WTC11 (cell line): ENCODE measurements around the gene PCTP. TPM values are rescaled to one million over a fixed set of nuclear protein-coding genes. Genes with fewer than 3 reads are reported as not detected.

ENCODE experiments used
- ATAC-seq: fragments of 200-7000 bp; cut with Tn5 transposase; 2 replicates; pipeline ENCODE4 v1.10.0; 2021; ENCODE audit warnings: mild to moderate bottlenecking, moderate library complexity
- CTCF ChIA-PET: fragments of 300-600 bp; sonication (Branson Sonifier 250); formaldehyde crosslinking; loops from one replicate; lab custom pipeline; 2021; ENCODE audit warnings: antibody characterized with exemption; lab: Charles Lee
- POLR2A ChIA-PET: fragments of 350-600 bp; sonication (Branson Sonifier 250); formaldehyde crosslinking; loops from one replicate; lab custom pipeline; 2021; ENCODE audit warnings: antibody characterized with exemption; lab: Charles Lee
- DNase-seq: peaks from one replicate; pipeline ENCODE4 v3.0.0; 2021; ENCODE audit warnings: low spot score
- H3K27ac Mint-ChIP-seq: 2 replicates; pipeline ENCODE4 v1.8.0; 2021; ENCODE audit warnings: mixed read lengths
- H3K27me3 Mint-ChIP-seq: 2 replicates; pipeline ENCODE4 v1.8.0; 2021; ENCODE audit warnings: low read depth, mild to moderate bottlenecking, moderate library complexity, mixed read lengths
- H3K36me3 Mint-ChIP-seq: 2 replicates; pipeline ENCODE4 v1.8.0; 2021; ENCODE audit warnings: mixed read lengths
- H3K4me1 Mint-ChIP-seq: 2 replicates; pipeline ENCODE4 v1.8.0; 2022; ENCODE audit warnings: mixed read lengths
- H3K4me3 Mint-ChIP-seq: 2 replicates; pipeline ENCODE4 v1.8.0; 2021; ENCODE audit warnings: mild to moderate bottlenecking, moderate library complexity, mixed read lengths
- H3K9me3 Mint-ChIP-seq: 2 replicates; pipeline ENCODE4 v1.8.0; 2021; ENCODE audit warnings: mixed read lengths
- ARID4B ChIP-seq: sonication (generic); formaldehyde crosslinking; IDR thresholded peaks from 2 replicates; pipeline ENCODE4 v1.8.0; 2023; ENCODE audit warnings: missing genetic modification reagents, mild to moderate bottlenecking, borderline replicate concordance
- FOXJ3 ChIP-seq: sonication (generic); formaldehyde crosslinking; IDR thresholded peaks from 2 replicates; pipeline ENCODE4 v1.9.0; 2021; ENCODE audit warnings: missing genetic modification reagents, mild to moderate bottlenecking, borderline replicate concordance
- GTF2I ChIP-seq: fragments of 250-450 bp; sonication (Bioruptor Pico); conservative IDR thresholded peaks from 2 replicates; pipeline ENCODE4 v1.4.0; 2021; ENCODE audit warnings: mild to moderate bottlenecking
- OVOL2 ChIP-seq: fragments of 250-450 bp; sonication (Bioruptor Pico); IDR thresholded peaks from 2 replicates; pipeline ENCODE4 v1.9.0; 2021; ENCODE audit warnings: mild to moderate bottlenecking, borderline replicate concordance
- SOX15 ChIP-seq: fragments of 250-450 bp; sonication (Bioruptor Pico); IDR thresholded peaks from 2 replicates; pipeline ENCODE4 v1.9.0; 2021; ENCODE audit warnings: mild to moderate bottlenecking
- STAT6 ChIP-seq: sonication (generic); formaldehyde crosslinking; conservative IDR thresholded peaks from 2 replicates; pipeline ENCODE4 v1.8.1; 2023; ENCODE audit warnings: mild to moderate bottlenecking, low read depth, missing genetic modification reagents, moderate library complexity
- TEAD1 ChIP-seq: sonication (generic); formaldehyde crosslinking; IDR thresholded peaks from 2 replicates; pipeline ENCODE4 v1.8.0; 2022; ENCODE audit warnings: mild to moderate bottlenecking, missing genetic modification reagents
- TEAD4 ChIP-seq: sonication (generic); formaldehyde crosslinking; IDR thresholded peaks from 2 replicates; pipeline ENCODE4 v1.8.0; 2022; ENCODE audit warnings: mild to moderate bottlenecking, missing genetic modification reagents
- ZNF512 ChIP-seq: sonication (generic); formaldehyde crosslinking; IDR thresholded peaks from 2 replicates; pipeline ENCODE4 v1.8.1; 2022; ENCODE audit warnings: missing genetic modification reagents, borderline replicate concordance
- total RNA-seq: library from RNA; stranded (reverse); gene quantifications from 3 replicates; pipeline ENCODE4 v1.2.3, GENCODE V29; 2021
- TF ChIP-seq, protein P1 (sequence below): sonication (generic); formaldehyde crosslinking; IDR thresholded peaks from 2 replicates; pipeline ENCODE4 v1.8.1; 2023; ENCODE audit warnings: mild to moderate bottlenecking, missing genetic modification reagents
- TF ChIP-seq, protein P2 (sequence below): sonication (generic); formaldehyde crosslinking; IDR thresholded peaks from 2 replicates; pipeline ENCODE4 v1.8.0; 2022; ENCODE audit warnings: mild to moderate bottlenecking, missing genetic modification reagents
- TF ChIP-seq, protein P3 (sequence below): fragments of 200-600 bp; IDR thresholded peaks from 2 replicates; pipeline ENCODE4 v1.8.0; 2022; ENCODE audit warnings: antibody characterized with exemption

Gene PCTP
- total RNA-seq, 1 experiment from 2014 or later: 10.3 TPM

GRCh38 chr17:55806745-55807495 is 56.1 kb downstream of the PCTP start (continued):
- no peak for TF ChIP-seq STAT6 (CRISPR knock-in tag)
- no peak for TF ChIP-seq GTF2I
- TF ChIP-seq SOX15: no peak
- TF ChIP-seq ZNF512 (CRISPR knock-in tag): no peak
- TF ChIP-seq, protein P1, sequence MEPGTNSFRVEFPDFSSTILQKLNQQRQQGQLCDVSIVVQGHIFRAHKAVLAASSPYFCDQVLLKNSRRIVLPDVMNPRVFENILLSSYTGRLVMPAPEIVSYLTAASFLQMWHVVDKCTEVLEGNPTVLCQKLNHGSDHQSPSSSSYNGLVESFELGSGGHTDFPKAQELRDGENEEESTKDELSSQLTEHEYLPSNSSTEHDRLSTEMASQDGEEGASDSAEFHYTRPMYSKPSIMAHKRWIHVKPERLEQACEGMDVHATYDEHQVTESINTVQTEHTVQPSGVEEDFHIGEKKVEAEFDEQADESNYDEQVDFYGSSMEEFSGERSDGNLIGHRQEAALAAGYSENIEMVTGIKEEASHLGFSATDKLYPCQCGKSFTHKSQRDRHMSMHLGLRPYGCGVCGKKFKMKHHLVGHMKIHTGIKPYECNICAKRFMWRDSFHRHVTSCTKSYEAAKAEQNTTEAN: no peak
- TF ChIP-seq, protein P2, sequence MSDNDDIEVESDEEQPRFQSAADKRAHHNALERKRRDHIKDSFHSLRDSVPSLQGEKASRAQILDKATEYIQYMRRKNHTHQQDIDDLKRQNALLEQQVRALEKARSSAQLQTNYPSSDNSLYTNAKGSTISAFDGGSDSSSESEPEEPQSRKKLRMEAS: no peak
- no peak for TF ChIP-seq OVOL2

- Mint-ChIP-seq H3K4me1 (no peaks in the 10 kb centered on the region), H3K27ac (no peak overlapping the region), H3K9me3 (no peaks in the 10 kb centered on the region), H3K27me3 (no peaks in the 10 kb centered on the region), H3K4me3 (no peak overlapping the region), H3K36me3 (no peaks in the 10 kb centered on the region)
- POLR2A ChIA-PET: no interaction called here
- no peak for DNase-seq
- TF ChIP-seq FOXJ3: no peak
- no peak for ATAC-seq
- CTCF ChIA-PET: no interaction called here
These were observed 60.7 kb downstream of the PCTP start for GRCh38 chr17:55811536-55811935.

GRCh38 chr17:55812323-55812722 is 61.5 kb downstream of the PCTP start:
- ChIA-PET POLR2A (no interaction called here), CTCF (no interaction called here)
- ATAC-seq (no peak), DNase-seq (no peak)
- H3K27ac Mint-ChIP-seq: no peak overlapping the region
- no peaks in the 10 kb centered on the region for H3K36me3 Mint-ChIP-seq
- TF ChIP-seq ARID4B (CRISPR knock-in tag): no peak
- no peak for TF ChIP-seq TEAD4 (CRISPR knock-in tag)
- no peak for TF ChIP-seq OVOL2
- TF ChIP-seq, protein P3, sequence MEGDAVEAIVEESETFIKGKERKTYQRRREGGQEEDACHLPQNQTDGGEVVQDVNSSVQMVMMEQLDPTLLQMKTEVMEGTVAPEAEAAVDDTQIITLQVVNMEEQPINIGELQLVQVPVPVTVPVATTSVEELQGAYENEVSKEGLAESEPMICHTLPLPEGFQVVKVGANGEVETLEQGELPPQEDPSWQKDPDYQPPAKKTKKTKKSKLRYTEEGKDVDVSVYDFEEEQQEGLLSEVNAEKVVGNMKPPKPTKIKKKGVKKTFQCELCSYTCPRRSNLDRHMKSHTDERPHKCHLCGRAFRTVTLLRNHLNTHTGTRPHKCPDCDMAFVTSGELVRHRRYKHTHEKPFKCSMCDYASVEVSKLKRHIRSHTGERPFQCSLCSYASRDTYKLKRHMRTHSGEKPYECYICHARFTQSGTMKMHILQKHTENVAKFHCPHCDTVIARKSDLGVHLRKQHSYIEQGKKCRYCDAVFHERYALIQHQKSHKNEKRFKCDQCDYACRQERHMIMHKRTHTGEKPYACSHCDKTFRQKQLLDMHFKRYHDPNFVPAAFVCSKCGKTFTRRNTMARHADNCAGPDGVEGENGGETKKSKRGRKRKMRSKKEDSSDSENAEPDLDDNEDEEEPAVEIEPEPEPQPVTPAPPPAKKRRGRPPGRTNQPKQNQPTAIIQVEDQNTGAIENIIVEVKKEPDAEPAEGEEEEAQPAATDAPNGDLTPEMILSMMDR: no peak
- TF ChIP-seq TEAD1 (CRISPR knock-in tag): no peak
- no peak overlapping the region for H3K4me3 Mint-ChIP-seq
- no peaks in the 10 kb centered on the region for H3K9me3 Mint-ChIP-seq
- no peaks in the 10 kb centered on the region for H3K27me3 Mint-ChIP-seq
- H3K4me1 Mint-ChIP-seq: no peaks in the 10 kb centered on the region
